Rectal smooth muscle tissue (tissue), 1 donor: ENCODE results near the gene ITGB3BP.
"Not testable (repeated sequence)": the region's sequence is repeated elsewhere in the genome, so short reads cannot be mapped to it uniquely, and the experiment has no call there.

Source experiments
- H3K27ac ChIP-seq: one replicate; pipeline ENCODE4 v1.7.0; 2013; ENCODE audit warnings: low read depth, low read length, inconsistent platforms
- H3K27me3 ChIP-seq: one replicate; pipeline ENCODE4 v1.7.0; 2013; ENCODE audit warnings: low read length; ENCODE audit not compliant: control insufficient read depth, insufficient read depth
- H3K36me3 ChIP-seq: one replicate; pipeline ENCODE4 v1.7.0; 2013; ENCODE audit warnings: low read length; ENCODE audit not compliant: control insufficient read depth, insufficient read depth
- H3K4me1 ChIP-seq: one replicate; pipeline ENCODE4 v1.7.0; 2013; ENCODE audit warnings: low read length; ENCODE audit not compliant: control insufficient read depth, insufficient read depth
- H3K4me3 ChIP-seq: one replicate; pipeline ENCODE4 v1.7.0; 2013; ENCODE audit warnings: low read length
- H3K9ac ChIP-seq: one replicate; pipeline ENCODE4 v1.7.0; 2013; ENCODE audit warnings: low read length

ITGB3BP gene

DNA sequence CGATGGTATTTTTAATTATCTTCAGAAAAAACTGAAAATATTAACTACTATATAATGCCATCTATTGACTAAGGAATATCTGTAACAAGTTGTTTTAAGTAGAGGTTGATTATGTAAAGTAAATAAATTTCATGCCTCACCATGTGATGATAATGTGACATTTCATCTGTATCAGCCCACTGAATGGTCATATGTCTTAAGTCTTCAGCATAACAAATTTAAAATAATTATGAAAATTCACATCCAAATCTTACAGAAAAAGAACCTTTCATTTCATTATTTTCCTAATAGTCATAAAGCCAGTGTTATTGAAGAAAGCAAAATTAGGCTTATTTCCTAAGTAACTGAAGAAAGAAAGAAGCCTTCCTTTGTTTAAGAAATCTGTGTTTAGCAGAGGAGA, 72.6 kb downstream of the ITGB3BP start:
- no peaks in the 10 kb centered on the region for H3K27me3 ChIP-seq
- no peak overlapping the region for H3K9ac ChIP-seq
- no peak overlapping the region for H3K4me3 ChIP-seq
- H3K36me3 ChIP-seq, result no peaks in the 10 kb centered on the region
- no peaks in the 10 kb centered on the region for H3K4me1 ChIP-seq
- no peak overlapping the region for H3K27ac ChIP-seq

GRCh38 chr1:63448731-63449246, 74.2 kb downstream of the ITGB3BP start:
- no peak overlapping the region for H3K4me3 ChIP-seq
- no peaks in the 10 kb centered on the region for H3K27me3 ChIP-seq
- H3K36me3 ChIP-seq, result no peaks in the 10 kb centered on the region
- no peak overlapping the region for H3K9ac ChIP-seq
- H3K27ac ChIP-seq, result no peak overlapping the region
- H3K4me1 ChIP-seq, result no peaks in the 10 kb centered on the region

DNA sequence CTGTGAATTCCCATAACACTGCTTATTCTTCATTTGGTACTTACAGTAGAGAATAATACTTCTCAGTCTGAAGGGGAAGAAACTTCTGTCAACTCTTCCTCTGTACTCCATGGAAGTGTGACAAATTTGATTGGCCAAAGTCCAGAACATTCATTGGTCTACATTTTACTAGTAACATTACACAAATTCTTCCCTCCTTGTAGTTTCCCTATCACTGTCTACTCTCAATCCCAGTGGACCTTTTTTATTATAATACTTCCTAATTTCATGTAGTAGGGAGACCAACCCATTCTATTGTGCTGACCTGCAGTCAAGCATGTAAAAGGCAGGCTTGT, 80.9 kb downstream of the ITGB3BP start:
- Histone ChIP-seq H3K4me1 (no peaks in the 10 kb centered on the region), H3K4me3 (no peak overlapping the region), H3K27ac (no peak overlapping the region), H3K36me3 (no peaks in the 10 kb centered on the region), H3K9ac (no peak overlapping the region), H3K27me3 (no peaks in the 10 kb centered on the region)

GRCh38 chr1:63435161-63435560, 87.9 kb downstream of the ITGB3BP start:
- Histone ChIP-seq H3K4me3 (no peak overlapping the region), H3K4me1 (no peaks in the 10 kb centered on the region), H3K36me3 (no peaks in the 10 kb centered on the region), H3K27ac (no peak overlapping the region), H3K9ac (no peak overlapping the region), H3K27me3 (no peaks in the 10 kb centered on the region)

DNA sequence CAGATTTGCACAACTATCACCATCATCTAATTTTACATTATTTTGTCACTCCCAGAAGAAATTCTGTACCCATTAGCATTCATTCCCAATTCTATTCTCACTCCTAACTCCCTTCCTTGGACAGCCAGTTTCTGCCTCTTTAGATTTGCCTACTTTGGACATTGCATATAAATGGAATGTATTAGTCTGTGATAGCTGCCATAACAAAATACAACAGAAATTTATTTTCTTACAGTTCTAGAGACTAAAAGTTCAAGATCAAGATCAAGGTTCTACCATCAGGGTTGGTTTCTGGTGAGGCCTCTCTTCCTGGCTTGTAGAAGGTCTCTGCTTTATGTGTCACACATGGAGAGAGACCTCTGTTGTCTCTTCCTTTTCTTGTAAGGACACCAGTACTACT, 93.7 kb downstream of the ITGB3BP start:
- Histone ChIP-seq H3K27ac (no peak overlapping the region), H3K4me3 (no peak overlapping the region), H3K36me3 (peaks cover 6% of the 10 kb centered on the region), H3K4me1 (no peaks in the 10 kb centered on the region), H3K27me3 (no peaks in the 10 kb centered on the region), H3K9ac (no peak overlapping the region)

DNA sequence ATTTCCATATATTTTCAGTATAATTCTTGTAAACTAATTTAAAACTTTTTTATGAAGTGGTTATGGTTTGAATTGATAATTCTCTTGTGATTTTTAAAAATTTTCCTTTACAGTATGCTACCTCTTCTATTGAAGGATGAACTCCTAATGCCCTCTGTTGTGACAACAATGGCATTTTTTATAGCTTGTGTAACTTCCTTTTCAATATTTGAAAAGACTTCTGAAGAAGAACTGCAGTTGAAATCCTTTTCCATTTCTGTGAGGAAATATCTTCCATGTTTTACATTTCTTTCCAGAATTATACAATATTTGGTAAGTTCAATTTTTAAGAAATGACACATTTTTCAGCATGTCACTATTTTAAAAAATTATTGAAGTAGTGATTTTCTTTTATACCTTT, 94.2 kb downstream of the ITGB3BP start:
- Histone ChIP-seq H3K36me3 (peaks cover 6% of the 10 kb centered on the region), H3K27me3 (no peaks in the 10 kb centered on the region), H3K4me1 (no peaks in the 10 kb centered on the region), H3K9ac (no peak overlapping the region), H3K27ac (no peak overlapping the region), H3K4me3 (no peak overlapping the region)

- no peaks in the 10 kb centered on the region for H3K27me3 ChIP-seq
- H3K4me3 ChIP-seq, result no peak overlapping the region
- H3K9ac ChIP-seq, result no peak overlapping the region
- H3K4me1 ChIP-seq, result no peaks in the 10 kb centered on the region
- no peak overlapping the region for H3K27ac ChIP-seq
- no peaks in the 10 kb centered on the region for H3K36me3 ChIP-seq
These were observed 99.4 kb downstream of the ITGB3BP start for GRCh38 chr1:63423649-63424048.

GRCh38 chr1:63420746-63421145, 102.3 kb downstream of the ITGB3BP start:
- H3K9ac ChIP-seq, H3K27me3 ChIP-seq, H3K36me3 ChIP-seq, H3K27ac ChIP-seq, H3K4me1 ChIP-seq, H3K4me3 ChIP-seq: not testable (repeated sequence)

- H3K27ac ChIP-seq, result no peak overlapping the region
- H3K4me3 ChIP-seq, result no peak overlapping the region
- no peaks in the 10 kb centered on the region for H3K36me3 ChIP-seq
- H3K9ac ChIP-seq, result no peak overlapping the region
- no peaks in the 10 kb centered on the region for H3K4me1 ChIP-seq
- no peaks in the 10 kb centered on the region for H3K27me3 ChIP-seq
These were observed 104.9 kb downstream of the ITGB3BP start for GRCh38 chr1:63418101-63418500.

- Histone ChIP-seq H3K36me3 (no peaks in the 10 kb centered on the region), H3K4me1 (no peaks in the 10 kb centered on the region), H3K4me3 (no peak overlapping the region), H3K9ac (no peak overlapping the region), H3K27me3 (no peaks in the 10 kb centered on the region), H3K27ac (no peak overlapping the region)
These were observed 108.2 kb downstream of the ITGB3BP start for GRCh38 chr1:63414691-63415365.

DNA sequence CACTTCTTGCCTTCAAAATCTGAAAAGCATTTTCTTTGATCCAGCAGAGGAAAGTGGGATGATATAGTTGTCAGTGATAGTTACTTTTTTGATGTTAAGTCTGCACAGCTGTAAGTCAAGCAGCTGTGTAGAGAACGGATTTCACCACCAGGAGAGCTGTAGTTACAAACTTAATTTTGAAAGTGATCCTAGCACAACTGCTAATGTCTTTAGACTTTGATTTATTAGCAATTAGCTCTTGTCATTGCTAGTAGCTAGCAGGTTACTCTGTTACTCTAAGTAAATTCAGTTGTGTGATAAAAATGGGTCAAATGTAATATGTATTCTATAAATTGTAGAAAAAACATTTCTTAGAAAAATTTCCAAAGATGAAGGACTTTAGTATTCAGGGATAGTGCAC, 109.6 kb downstream of the ITGB3BP start:
- no peaks in the 10 kb centered on the region for H3K27me3 ChIP-seq
- no peak overlapping the region for H3K9ac ChIP-seq
- H3K36me3 ChIP-seq, result no peaks in the 10 kb centered on the region
- no peaks in the 10 kb centered on the region for H3K4me1 ChIP-seq
- no peak overlapping the region for H3K27ac ChIP-seq
- no peak overlapping the region for H3K4me3 ChIP-seq

GRCh38 chr1:63411066-63411465, 112.0 kb downstream of the ITGB3BP start:
- H3K36me3 ChIP-seq, result no peaks in the 10 kb centered on the region

GRCh38 chr1:63408331-63408730, 114.7 kb downstream of the ITGB3BP start:
- H3K9ac ChIP-seq, result no peak overlapping the region
- H3K4me3 ChIP-seq, result no peak overlapping the region
- no peak overlapping the region for H3K27ac ChIP-seq
- H3K27me3 ChIP-seq, result no peaks in the 10 kb centered on the region
- H3K36me3 ChIP-seq, result no peaks in the 10 kb centered on the region
- no peaks in the 10 kb centered on the region for H3K4me1 ChIP-seq

More at GRCh38 chr1:63411066-63411465, 112.0 kb downstream of the ITGB3BP start:
- no peak overlapping the region for H3K4me3 ChIP-seq
- H3K27me3 ChIP-seq, result no peaks in the 10 kb centered on the region
- H3K4me1 ChIP-seq, result no peaks in the 10 kb centered on the region
- no peak overlapping the region for H3K9ac ChIP-seq
- H3K27ac ChIP-seq, result no peak overlapping the region
